Hematopoietic multipotent progenitor cell treated with erythropoietin and hydrocortisone succinate and interleukin-3 and kit ligand, for 17 days (in vitro differentiated cells): ENCODE results near the gene OSBPL6.
"Not testable (repeated sequence)": the region's sequence is repeated elsewhere in the genome, so short reads cannot be mapped to it uniquely, and the experiment has no call there.

Experiments
- DNase-seq: peaks from one replicate; pipeline ENCODE4 v3.0.0-alpha.2; 2015; ENCODE audit warnings: low spot score

The OSBPL6 gene

GRCh38 chr2:178403671-178404306, 209.5 kb downstream of the OSBPL6 start:
- DNase-seq, result no peak

GRCh38 chr2:178404368-178404767, 210.1 kb downstream of the OSBPL6 start:
- no peak for DNase-seq

- DNase-seq, result no peak
Observed at GRCh38 chr2:178409261-178409660, 214.9 kb downstream of the OSBPL6 start.

- no peak for DNase-seq
Observed at GRCh38 chr2:178412047-178412446, 217.7 kb downstream of the OSBPL6 start.

GRCh38 chr2:178412453-178412852, 218.1 kb downstream of the OSBPL6 start:
- not testable (repeated sequence) for DNase-seq

GRCh38 chr2:178413472-178414265, 219.4 kb downstream of the OSBPL6 start:
- DNase-seq, result no peak

GRCh38 chr2:178414266-178415247, 220.2 kb downstream of the OSBPL6 start:
- peak; percentile 81 for DNase-seq

GRCh38 chr2:178415979-178416378, 221.7 kb downstream of the OSBPL6 start:
- DNase-seq, result no peak

- DNase-seq, result no peak
Observed at GRCh38 chr2:178417916-178418315, 223.6 kb downstream of the OSBPL6 start.

- no peak for DNase-seq
Observed at GRCh38 chr2:178418426-178418825, 224.1 kb downstream of the OSBPL6 start.

- no peak for DNase-seq
Observed at GRCh38 chr2:178419123-178419522, 224.8 kb downstream of the OSBPL6 start.

GRCh38 chr2:178420463-178420999, 226.2 kb downstream of the OSBPL6 start:
- no peak for DNase-seq

GRCh38 chr2:178422097-178422496, 227.8 kb downstream of the OSBPL6 start:
- DNase-seq, result no peak

GRCh38 chr2:178423746-178424145, 229.4 kb downstream of the OSBPL6 start:
- DNase-seq, result not testable (repeated sequence)

GRCh38 chr2:178425255-178425827, 231.0 kb downstream of the OSBPL6 start:
- no peak for DNase-seq

GRCh38 chr2:178426388-178426787, 232.1 kb downstream of the OSBPL6 start:
- DNase-seq, result no peak

GRCh38 chr2:178427458-178427857, 233.1 kb downstream of the OSBPL6 start:
- no peak for DNase-seq

- no peak for DNase-seq
Observed at GRCh38 chr2:178428396-178428806, 234.1 kb downstream of the OSBPL6 start.

- no peak for DNase-seq
Observed at GRCh38 chr2:178429336-178429735, 235.0 kb downstream of the OSBPL6 start.

GRCh38 chr2:178436662-178437061, 242.3 kb downstream of the OSBPL6 start:
- DNase-seq, result no peak

GRCh38 chr2:178441426-178441825, 247.1 kb downstream of the OSBPL6 start:
- DNase-seq, result no peak
